Measurements from ENCODE around the gene FCHO2. TPM values are rescaled to one million over a fixed set of nuclear protein-coding genes. Genes with fewer than 3 reads are reported as not detected.

The FCHO2 gene, protein sequence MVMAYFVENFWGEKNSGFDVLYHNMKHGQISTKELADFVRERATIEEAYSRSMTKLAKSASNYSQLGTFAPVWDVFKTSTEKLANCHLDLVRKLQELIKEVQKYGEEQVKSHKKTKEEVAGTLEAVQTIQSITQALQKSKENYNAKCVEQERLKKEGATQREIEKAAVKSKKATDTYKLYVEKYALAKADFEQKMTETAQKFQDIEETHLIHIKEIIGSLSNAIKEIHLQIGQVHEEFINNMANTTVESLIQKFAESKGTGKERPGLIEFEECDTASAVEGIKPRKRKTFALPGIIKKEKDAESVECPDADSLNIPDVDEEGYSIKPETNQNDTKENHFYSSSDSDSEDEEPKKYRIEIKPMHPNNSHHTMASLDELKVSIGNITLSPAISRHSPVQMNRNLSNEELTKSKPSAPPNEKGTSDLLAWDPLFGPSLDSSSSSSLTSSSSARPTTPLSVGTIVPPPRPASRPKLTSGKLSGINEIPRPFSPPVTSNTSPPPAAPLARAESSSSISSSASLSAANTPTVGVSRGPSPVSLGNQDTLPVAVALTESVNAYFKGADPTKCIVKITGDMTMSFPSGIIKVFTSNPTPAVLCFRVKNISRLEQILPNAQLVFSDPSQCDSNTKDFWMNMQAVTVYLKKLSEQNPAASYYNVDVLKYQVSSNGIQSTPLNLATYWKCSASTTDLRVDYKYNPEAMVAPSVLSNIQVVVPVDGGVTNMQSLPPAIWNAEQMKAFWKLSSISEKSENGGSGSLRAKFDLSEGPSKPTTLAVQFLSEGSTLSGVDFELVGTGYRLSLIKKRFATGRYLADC
- total RNA-seq, result 6.3 and 10.2 TPM in 2 replicates

DNA sequence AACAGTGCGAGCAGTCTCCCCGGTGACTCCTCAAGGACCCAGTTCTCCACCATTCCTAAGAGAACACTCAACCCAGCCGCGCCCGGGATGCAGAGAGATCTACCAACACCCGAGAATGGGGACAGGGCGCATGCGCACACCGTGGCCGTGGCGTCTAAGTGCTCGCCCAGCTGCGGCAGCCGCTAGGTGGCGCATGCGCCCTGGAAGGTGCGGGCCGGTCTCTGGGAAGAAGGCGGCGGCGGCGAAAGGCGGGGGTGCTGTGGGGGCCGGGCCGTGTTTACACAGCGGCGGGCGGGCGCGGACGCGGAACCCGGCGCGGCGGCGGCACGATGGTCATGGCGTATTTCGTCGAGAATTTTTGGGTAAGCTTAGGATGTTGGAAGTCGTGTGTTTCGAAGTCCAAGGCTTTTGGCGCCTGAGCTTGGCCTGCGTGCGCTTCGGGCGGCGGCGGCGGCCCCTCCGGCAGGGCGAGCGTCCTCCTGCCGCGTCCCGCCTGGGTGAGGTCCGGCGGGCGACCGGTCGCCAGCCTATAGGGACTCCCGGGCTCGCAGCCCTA, at the start of gene FCHO2:
Gene FCHO2 (plus strand): TSS at position 274 of the 556 bp plus-strand sequence. CDS start 56 bp downstream, at position 330.

DNA sequence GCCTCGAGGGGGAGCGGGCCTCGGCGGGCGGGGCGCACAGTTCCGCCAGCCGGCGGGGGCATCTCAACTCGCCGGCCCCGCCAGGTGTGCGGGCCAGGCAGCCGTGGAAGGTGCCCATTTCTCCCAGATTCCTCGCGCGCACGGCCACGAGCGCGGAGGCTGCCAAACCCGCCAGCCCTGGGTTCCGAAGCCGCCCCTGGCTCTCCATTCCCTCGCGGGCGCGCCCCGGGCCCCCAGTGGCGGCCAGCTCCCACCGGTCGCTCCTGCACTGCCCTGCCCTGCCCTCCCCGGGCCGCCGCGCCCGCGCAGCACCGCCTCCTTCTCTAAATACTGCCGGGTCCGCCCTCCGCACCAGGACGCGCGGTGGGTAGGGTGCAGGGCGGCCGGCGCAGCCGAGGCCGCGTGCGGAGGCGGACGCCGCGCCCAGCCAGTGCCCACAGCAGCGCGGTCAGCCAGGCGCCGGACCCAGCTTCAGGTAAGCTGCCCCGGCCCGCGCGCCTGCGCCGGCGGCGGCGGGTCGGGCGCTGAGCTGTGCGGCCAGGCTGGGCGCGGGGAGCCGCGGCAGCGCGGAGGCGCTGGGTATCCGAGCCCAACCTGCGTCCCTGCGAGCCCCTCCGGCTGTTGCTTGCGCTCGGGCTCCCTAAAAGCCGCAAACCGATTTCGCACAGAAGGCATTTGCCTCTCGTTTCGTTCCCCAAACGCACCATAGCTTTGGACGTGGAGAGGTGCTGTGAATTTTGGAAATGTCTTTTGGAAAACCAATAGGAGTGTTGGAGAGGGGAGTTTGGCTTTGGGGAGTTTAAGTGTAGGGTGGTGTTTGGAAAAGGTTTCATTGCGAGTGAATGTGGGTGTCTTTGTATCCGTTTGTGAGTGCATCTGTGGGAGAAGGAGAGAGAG, 164.6 kb downstream of the FCHO2 start, which contains the start of gene TMEM171:
Gene TMEM171 (plus strand): TSS at position 354 of the 897 bp plus-strand sequence. CDS start 2,799 bp downstream, outside the sequence.

Other genes starting within 250 kb of the FCHO2 start
- 74.7 and 105 TPM in 2 replicates for gene TNPO1, start 139.4 kb upstream of the FCHO2 start, total RNA-seq
- gene TMEM171, start 164.5 kb downstream of the FCHO2 start, total RNA-seq, result 0.84 and 0.92 TPM in 2 replicates
- gene TMEM174, start 217.2 kb downstream of the FCHO2 start, total RNA-seq, result not detected in 2 replicates

All from airway epithelial cell (primary cell).